ENCODE results near the gene DAB1. TPM values are rescaled to one million over a fixed set of nuclear protein-coding genes. Genes with fewer than 3 reads are reported as not detected.
A peak's percentile ranks its signal among the peaks of the same experiment; 100 is the strongest.

Gene DAB1
- total and polyA plus RNA-seq, 12 donors = 0.04 to 2.1 (median 0.59) TPM; not detected in 2

DNA sequence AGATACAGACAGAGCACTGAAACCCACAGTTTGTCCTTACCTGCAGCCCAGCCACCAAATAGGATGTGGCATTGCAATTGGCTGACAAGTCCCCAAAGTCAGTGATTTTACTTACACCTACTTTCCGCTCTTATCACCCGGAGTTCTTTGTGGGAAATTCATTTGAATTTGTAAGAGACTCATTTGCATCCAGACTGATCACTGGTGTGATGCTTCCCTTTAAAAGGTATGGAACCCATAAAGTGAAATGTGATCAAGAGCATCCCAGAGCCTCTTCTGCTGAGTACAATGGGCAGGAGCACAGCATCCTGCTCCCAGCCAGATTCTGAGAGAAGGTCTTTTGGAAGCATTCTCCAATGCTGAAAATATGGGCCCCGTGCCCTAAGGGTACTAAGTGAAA lies 161.4 kb downstream of the DAB1 start:
- Histone ChIP-seq H3K36me3 (replicated peaks in 1 of 2) (no peaks in the 10 kb centered on the region), H3K4me3 (no peak overlapping the region), H3K9me3 (replicated peaks in 1 of 3) (no peaks in the 10 kb centered on the region), H3K27ac (no peak overlapping the region), H3K4me1 (replicated peaks in 1 of 2) (no peaks in the 10 kb centered on the region), H3K27me3 (no peaks in the 10 kb centered on the region)
- TF ChIP-seq, protein P1, sequence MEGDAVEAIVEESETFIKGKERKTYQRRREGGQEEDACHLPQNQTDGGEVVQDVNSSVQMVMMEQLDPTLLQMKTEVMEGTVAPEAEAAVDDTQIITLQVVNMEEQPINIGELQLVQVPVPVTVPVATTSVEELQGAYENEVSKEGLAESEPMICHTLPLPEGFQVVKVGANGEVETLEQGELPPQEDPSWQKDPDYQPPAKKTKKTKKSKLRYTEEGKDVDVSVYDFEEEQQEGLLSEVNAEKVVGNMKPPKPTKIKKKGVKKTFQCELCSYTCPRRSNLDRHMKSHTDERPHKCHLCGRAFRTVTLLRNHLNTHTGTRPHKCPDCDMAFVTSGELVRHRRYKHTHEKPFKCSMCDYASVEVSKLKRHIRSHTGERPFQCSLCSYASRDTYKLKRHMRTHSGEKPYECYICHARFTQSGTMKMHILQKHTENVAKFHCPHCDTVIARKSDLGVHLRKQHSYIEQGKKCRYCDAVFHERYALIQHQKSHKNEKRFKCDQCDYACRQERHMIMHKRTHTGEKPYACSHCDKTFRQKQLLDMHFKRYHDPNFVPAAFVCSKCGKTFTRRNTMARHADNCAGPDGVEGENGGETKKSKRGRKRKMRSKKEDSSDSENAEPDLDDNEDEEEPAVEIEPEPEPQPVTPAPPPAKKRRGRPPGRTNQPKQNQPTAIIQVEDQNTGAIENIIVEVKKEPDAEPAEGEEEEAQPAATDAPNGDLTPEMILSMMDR (IDR thresholded peaks at IDR 0.05) = no peak
- TF ChIP-seq POLR2A (IDR thresholded peaks at IDR 0.05) = no peak
- no peak for DNase-seq
- intact Hi-C loops (cut with DNase I) = no loop called here
- WGBS, 4 donors = 84 to 90% (median 87%) methylated on average over 3 of the region's 3 CpGs

DNA sequence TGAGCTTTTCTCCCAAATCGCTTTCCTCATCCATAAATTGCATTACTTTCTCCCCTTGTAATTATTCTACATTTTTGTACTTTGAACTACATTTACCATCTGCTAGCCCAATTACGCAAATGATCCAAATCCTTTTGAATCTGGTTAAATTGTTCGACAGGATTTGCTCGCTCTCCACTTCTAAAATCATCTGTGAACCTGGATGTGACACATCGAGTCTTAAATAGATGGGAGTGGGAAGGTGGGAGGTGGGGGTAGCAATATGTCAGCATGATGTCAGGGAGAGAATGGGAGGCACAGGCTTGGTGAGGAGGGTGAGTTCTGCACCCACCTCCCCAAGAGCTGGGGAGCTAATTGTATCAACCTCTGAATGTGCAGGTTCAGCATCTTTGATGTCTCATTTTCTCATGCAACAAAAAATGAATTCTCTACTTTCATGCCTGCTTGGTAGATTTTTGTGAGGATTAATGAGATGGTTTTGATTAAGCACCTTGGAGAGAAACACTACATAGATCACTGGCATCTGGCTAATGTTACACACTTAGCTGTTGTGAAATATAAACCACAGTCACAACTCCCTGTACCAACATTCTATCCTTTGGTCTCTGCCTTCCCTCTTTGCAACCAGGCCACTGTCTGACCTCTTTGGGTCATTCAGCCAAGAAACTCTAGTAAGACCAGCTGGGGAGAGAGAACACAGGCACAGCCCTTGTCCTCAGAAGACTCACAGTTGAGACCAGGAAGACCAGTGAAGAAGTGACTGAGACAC lies 165.1 kb downstream of the DAB1 start:
- H3K27ac ChIP-seq = no peak overlapping the region
- no peaks in the 10 kb centered on the region for H3K9me3 ChIP-seq (replicated peaks in 1 of 3)
- TF ChIP-seq POLR2A (IDR thresholded peaks at IDR 0.05) = no peak
- TF ChIP-seq, protein P1 (IDR thresholded peaks at IDR 0.05) = no peak
- no peak for DNase-seq
- WGBS, 4 donors = 70 to 81% (median 76%) methylated on average over 5 of the region's 5 CpGs
- intact Hi-C loops (cut with DNase I) = no loop called here
- H3K4me3 ChIP-seq = no peak overlapping the region
- H3K27me3 ChIP-seq = no peaks in the 10 kb centered on the region
- H3K4me1 ChIP-seq (replicated peaks in 1 of 2) = no peaks in the 10 kb centered on the region
- no peaks in the 10 kb centered on the region for H3K36me3 ChIP-seq (replicated peaks in 1 of 2)

- WGBS, 4 donors = 77 to 81% (median 79%) methylated on average over 5 of the region's 5 CpGs
- Histone ChIP-seq H3K36me3 (replicated peaks in 1 of 2) (no peaks in the 10 kb centered on the region), H3K27ac (no peak overlapping the region), H3K4me1 (replicated peaks in 1 of 2) (no peaks in the 10 kb centered on the region), H3K4me3 (no peak overlapping the region), H3K9me3 (replicated peaks in 1 of 3) (no peaks in the 10 kb centered on the region), H3K27me3 (no peaks in the 10 kb centered on the region)
- intact Hi-C loops (cut with DNase I) = no loop called here
- DNase-seq = no peak
- TF ChIP-seq POLR2A (IDR thresholded peaks at IDR 0.05) = no peak
- TF ChIP-seq, protein P1 (IDR thresholded peaks at IDR 0.05) = no peak
Observed at GRCh38 chr1:57255945-57256344, 167.9 kb downstream of the DAB1 start.

DNA sequence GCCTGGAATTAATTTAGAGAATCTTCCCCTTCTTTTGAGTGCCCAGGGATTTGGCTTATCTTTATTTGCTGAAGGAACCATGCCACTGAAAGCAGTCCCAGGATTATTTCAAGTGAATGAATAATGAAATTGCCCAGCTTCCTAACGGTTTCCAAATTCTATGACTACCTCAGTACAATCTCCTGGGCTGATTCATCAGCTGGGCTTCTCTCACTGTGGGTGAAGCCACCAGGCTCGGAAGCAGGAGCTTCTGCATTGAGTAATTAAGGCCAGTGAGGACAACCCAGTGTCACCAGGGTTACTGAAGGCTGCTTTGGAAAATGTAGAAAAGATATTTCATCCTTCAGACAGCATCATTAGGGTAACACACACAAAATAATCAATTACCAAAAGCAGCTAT lies 169.8 kb downstream of the DAB1 start:
- TF ChIP-seq POLR2A (IDR thresholded peaks at IDR 0.05) = no peak
- TF ChIP-seq, protein P1 (IDR thresholded peaks at IDR 0.05) = no peak
- Histone ChIP-seq H3K36me3 (replicated peaks in 1 of 2) (no peaks in the 10 kb centered on the region), H3K27me3 (no peaks in the 10 kb centered on the region), H3K27ac (no peak overlapping the region), H3K4me3 (no peak overlapping the region), H3K9me3 (replicated peaks in 1 of 3) (no peaks in the 10 kb centered on the region), H3K4me1 (replicated peaks in 1 of 2) (no peaks in the 10 kb centered on the region)
- WGBS, 4 donors = 21 to 28% (median 27%) methylated on average over 2 of the region's 2 CpGs
- intact Hi-C loops (cut with DNase I) = no loop called here
- peak in 1 of 7 donors; percentile 16 for DNase-seq
